ENCODE results near the gene ESRRA. TPM values are rescaled to one million over a fixed set of nuclear protein-coding genes. Genes with fewer than 3 reads are reported as not detected.

Gene ESRRA
- total and polyA plus RNA-seq, 2 of the 4 experiments (the other 2 are of a cell fraction), result 10.2 to 15.0 TPM

DNA sequence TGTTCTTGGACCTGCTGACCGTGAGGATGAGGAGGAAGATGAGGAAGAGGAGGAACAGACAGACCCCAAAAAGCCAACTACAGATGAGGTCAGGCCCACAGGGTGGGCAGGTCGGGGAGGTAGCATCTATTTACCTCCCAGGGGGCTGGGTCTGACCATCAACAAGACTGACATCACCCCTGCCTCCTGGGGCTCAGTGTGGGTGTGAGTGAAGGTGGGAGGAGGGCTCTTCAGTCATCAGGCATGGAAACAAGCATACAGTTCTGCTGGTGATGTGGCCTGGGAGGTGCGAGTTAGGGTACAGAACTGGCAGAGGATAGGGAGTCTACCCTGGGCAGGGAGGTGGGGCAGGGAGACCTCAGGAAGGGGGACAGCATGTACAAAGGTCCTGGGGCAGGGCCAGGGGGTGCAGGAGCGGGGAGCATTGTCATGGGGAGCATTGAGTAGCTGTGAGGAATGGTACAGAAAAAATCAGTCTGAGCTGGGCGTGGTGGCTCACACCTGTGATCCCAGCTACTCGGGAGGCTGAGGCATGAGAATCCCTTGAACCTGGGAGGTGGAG is 45.1 kb upstream of the ESRRA start:
- Histone ChIP-seq H4K5ac (ENCODE audit: low read depth, low read length) (no peak overlapping the region), H3K56ac (ENCODE audit: extremely low read depth, insufficient read depth, low read length) (no peak overlapping the region), H3K9ac (ENCODE audit: low read depth, low read length) (no peak overlapping the region), H3K36me3 (ENCODE audit: control insufficient read depth, insufficient read depth, low read length) (peaks cover 62% of the 10 kb centered on the region), H3K79me1 (ENCODE audit: low read depth in 1 of 2, low read length in 2 of 2) (peaks cover 7 to 45% of the 10 kb centered on the region in 2 experiments; a peak in 2 of 4 replicates), H3K4me1 (ENCODE audit: control insufficient read depth, insufficient read depth, low read length) (peaks cover 9% of the 10 kb centered on the region), H3K14ac (replicated peaks; ENCODE audit: low read depth, low read length) (no peak overlapping the region), H2AK9ac (replicated peaks; ENCODE audit: low read depth, low read length, poor library complexity) (peak overlapping the region; percentile 0), H2BK120ac (ENCODE audit: low read depth, low read length) (no peak overlapping the region), H4K91ac (ENCODE audit: insufficient read depth, low read depth, low read length) (no peak overlapping the region), H3K27ac (ENCODE audit: insufficient read depth, low read length) (no peak overlapping the region), H3K18ac (ENCODE audit: low read depth, low read length) (no peak overlapping the region), H2BK5ac (ENCODE audit: low read depth, low read length, poor library complexity, severe bottlenecking) (no peak overlapping the region), H3K23ac (ENCODE audit: low read depth, low read length) (no peak overlapping the region), H3K27me3 (ENCODE audit: control insufficient read depth, insufficient read depth, low read length) (no peaks in the 10 kb centered on the region), H2BK20ac (ENCODE audit: low read depth, low read length) (no peak overlapping the region), H2AK5ac (ENCODE audit: low read depth, low read length) (no peak overlapping the region), H2BK15ac (ENCODE audit: low read depth, low read length) (no peak overlapping the region), H3K4ac (ENCODE audit: low read depth, low read length) (no peak overlapping the region), H4K20me1 (ENCODE audit: insufficient read depth, low read length) (no peaks in the 10 kb centered on the region), H3K4me3 (ENCODE audit: insufficient read depth, low read depth, low read length) (no peak overlapping the region), H4K8ac (ENCODE audit: low read depth in 2 of 2, low read length in 2 of 2) (no peak overlapping the region), H2AFZ (replicated peaks; ENCODE audit: low read length, poor library complexity) (no peak overlapping the region), H3K9me1 (ENCODE audit: insufficient read depth, low read length) (0 out of 2 replicates have a peak, but pooled peaks cover 5% of the 10 kb centered on the region), H3K9me3 (ENCODE audit: control insufficient read depth, insufficient read depth, low read length) (no peaks in the 10 kb centered on the region), H3K4me2 (ENCODE audit: low read depth, low read length) (no peak overlapping the region)
- DNase-seq (no peak), ATAC-seq (ENCODE audit: low read depth) (no peak)
- in situ Hi-C loops (cut with MboI; ENCODE audit: low sequenced_read_pairs), result no loop called here
- TF ChIP-seq POLR2A (IDR thresholded peaks at IDR 0.05; ENCODE audit: low read depth, low read length) (no peak), RAD21 (IDR thresholded peaks at IDR 0.05; ENCODE audit: low read length) (no peak)
- BruUV-seq (replicated peaks), result no TSS peak
- ChIA-PET POLR2A (ENCODE audit: unreplicated experiment) (no interaction called here), CTCF (interaction anchor here (0.6 kb wide), 2 partner anchors 8 to 351 kb away, joined by 3 read pairs; no protein-coding TSS in a partner anchor)
- WGBS, 2 experiments (ENCODE audit: extremely low coverage in 2 of 2, insufficient read length in 1 of 2), result 100% methylated on average over 3 of the region's 6 CpGs; no CpG with 5 or more reads in 1 of the 2 experiments
- dilution Hi-C loops (cut with HindIII; ENCODE audit: low sequenced_read_pairs, unreplicated experiment), result no loop called here
- intact Hi-C loops (cut with micrococcal nuclease), result no loop called here

Data from IMR-90 (cell line).